ENCODE measurements around the gene MAGEL2.

The MAGEL2 gene

DNA sequence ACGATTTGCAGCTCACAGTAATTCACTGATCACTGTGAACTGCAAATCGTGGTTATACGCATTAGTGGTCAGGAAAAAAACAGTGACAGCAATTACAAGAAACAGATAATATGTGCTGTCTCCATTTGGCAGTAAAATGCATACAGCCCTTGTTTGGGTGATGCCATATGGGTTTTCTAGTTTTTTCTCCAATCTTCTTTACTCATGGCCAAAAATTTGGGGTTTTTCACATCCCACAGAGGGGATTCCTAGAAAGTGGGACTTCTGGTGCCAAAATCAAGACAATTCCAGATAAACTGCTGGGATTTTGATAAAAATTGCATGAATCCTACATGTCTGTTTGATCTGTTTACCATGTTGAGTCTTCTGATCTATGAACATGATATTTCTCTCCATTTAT is 23.8 kb upstream of the MAGEL2 start:
- TF ChIP-seq ZFX (IDR thresholded peaks at IDR 0.05) = no peak
- TF ChIP-seq, protein P1, sequence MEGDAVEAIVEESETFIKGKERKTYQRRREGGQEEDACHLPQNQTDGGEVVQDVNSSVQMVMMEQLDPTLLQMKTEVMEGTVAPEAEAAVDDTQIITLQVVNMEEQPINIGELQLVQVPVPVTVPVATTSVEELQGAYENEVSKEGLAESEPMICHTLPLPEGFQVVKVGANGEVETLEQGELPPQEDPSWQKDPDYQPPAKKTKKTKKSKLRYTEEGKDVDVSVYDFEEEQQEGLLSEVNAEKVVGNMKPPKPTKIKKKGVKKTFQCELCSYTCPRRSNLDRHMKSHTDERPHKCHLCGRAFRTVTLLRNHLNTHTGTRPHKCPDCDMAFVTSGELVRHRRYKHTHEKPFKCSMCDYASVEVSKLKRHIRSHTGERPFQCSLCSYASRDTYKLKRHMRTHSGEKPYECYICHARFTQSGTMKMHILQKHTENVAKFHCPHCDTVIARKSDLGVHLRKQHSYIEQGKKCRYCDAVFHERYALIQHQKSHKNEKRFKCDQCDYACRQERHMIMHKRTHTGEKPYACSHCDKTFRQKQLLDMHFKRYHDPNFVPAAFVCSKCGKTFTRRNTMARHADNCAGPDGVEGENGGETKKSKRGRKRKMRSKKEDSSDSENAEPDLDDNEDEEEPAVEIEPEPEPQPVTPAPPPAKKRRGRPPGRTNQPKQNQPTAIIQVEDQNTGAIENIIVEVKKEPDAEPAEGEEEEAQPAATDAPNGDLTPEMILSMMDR (conservative IDR thresholded peaks at IDR 0.05) = no peak
- no peak overlapping the region for H3K27ac ChIP-seq

DNA sequence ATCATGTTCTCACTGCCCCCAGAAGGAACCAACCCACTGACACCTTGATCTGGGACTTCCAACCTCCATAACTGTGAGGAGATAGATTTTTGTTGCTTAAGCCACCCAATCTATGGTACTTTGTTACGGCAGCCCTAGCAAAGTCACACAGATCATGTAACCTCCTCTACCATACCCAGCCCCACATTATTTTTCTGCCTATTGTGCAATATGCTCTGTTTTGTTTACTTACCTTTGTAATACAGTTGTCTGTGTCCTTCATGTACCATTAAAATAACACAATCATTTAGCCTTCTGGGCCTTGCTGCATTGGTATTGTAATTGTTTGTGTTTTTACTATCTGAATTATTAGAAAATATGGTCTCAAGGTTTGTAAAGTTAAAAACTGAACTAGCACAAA is 23.3 kb upstream of the MAGEL2 start:
- no peak overlapping the region for H3K27ac ChIP-seq
- TF ChIP-seq ZFX (IDR thresholded peaks at IDR 0.05) = no peak
- TF ChIP-seq, protein P1 (conservative IDR thresholded peaks at IDR 0.05) = no peak

DNA sequence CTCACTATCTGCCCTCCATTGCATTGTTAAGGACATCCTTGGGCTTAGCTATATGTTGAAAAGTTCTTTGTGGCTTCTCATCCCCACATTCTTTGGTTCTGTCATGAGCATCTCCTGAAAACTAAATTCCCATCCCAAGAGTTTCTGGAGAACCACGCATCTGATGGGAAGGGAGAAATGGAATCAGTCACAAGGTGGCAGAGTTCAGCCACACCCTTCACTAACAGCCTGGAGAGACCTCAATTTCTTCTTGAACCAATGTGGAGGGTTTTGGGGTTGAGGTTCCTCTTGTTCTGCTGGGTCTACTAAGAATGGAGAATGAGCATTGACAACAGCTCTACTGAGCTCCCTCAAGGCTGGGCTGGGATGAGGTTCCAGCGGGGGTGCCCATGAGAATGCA is 15.6 kb upstream of the MAGEL2 start:
- H3K27ac ChIP-seq = 0 out of 2 replicates have a peak overlapping the region, but pooled peaks have one; percentile 0
- TF ChIP-seq, protein P1 (conservative IDR thresholded peaks at IDR 0.05) = peak; percentile 43
- TF ChIP-seq ZFX (IDR thresholded peaks at IDR 0.05) = no peak

DNA sequence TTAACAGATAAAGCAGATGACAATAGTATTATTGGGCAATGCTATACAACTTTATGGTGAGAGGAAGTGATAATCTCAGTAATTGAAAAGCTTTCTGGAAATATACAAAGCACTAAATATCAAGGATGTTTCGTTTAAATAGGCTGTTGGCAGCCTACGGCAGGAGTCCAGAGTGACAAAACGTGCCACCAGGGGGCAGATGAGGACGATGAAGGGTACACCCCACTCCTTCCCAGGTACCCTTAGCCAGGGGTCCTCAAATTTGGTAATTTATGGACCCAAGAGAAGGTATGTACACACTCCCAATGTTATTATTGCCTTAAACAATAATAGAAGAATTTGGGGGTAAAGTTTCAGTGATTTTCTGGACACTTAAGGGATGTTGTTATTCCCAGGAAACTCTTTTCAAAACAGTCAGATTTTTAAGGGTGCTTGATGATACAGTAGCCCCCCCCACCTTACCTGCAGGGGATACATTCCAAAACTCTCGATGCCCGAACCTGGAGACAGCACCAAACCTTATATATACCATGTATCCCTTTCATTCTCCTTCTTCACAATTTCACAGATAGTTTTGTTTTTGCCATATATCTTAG is 1.4 kb upstream of the MAGEL2 start:
- no peak for TF ChIP-seq ZFX (IDR thresholded peaks at IDR 0.05)
- TF ChIP-seq, protein P1 (conservative IDR thresholded peaks at IDR 0.05) = peak; percentile 88

DNA sequence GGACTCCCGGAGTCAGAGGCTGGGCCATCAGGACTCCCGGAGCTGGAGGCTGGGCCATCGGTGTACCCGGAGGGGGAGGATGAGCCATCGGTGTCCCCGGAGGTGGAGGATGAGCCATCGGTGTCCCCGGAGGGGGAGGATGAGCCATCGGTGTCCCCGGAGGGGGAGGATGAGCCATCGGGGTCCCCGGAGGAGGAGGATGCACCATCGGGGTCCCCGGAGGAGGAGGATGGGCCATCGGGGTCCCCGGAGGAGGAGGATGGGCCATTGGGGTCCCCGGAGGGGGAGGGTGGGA is 719 bp downstream of the MAGEL2 start:
- H3K27ac ChIP-seq = no peak overlapping the region
- TF ChIP-seq, protein P1 (conservative IDR thresholded peaks at IDR 0.05) = no peak
- no peak for TF ChIP-seq ZFX (IDR thresholded peaks at IDR 0.05)

More for the DNA sequence above, 1.4 kb upstream of the MAGEL2 start:
- H3K27ac ChIP-seq = no peak overlapping the region

DNA sequence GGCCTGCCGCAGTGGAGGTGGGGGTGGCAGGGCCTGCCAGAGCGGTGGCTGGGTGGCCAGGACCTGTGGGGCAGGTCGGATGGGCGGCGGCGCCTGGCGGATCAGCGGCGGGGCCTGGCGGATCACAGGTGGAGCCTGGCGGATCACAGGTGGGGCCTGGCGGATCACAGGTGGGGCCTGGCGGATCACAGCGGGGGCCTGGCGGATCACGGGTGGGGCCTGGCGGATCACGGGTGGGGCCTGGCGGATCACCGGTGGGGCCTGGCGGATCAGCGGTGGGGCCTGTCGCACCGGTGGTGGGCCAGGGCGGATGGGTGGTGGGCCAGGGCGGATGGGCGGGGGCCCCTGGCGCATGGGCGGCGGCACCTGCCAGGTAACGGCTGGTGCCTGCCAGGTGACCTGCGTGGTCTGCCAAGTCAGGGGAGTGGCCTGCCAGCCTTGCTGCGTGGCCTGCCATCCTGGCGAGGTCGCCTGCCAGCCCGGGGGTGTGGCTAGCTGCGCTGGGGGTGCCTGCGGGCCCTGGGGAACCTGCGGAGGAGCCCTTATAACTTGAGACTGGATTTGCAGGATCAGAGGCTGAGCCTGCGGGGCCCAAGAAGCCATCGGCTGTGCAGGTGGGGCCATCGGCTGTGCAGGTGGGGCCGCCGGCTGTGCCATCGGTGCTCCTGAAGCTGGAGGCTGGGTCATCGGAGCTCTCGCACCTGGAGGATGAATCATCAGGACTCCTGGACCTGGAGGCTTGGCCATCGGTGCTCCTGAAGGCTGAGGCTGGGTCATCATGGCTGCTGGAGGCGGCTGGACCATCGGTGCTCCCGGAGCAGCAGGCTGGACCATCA is 1.3 kb downstream of the MAGEL2 start:
- no peak for TF ChIP-seq ZFX (IDR thresholded peaks at IDR 0.05)
- TF ChIP-seq, protein P1 (conservative IDR thresholded peaks at IDR 0.05) = no peak
- no peak overlapping the region for H3K27ac ChIP-seq

DNA sequence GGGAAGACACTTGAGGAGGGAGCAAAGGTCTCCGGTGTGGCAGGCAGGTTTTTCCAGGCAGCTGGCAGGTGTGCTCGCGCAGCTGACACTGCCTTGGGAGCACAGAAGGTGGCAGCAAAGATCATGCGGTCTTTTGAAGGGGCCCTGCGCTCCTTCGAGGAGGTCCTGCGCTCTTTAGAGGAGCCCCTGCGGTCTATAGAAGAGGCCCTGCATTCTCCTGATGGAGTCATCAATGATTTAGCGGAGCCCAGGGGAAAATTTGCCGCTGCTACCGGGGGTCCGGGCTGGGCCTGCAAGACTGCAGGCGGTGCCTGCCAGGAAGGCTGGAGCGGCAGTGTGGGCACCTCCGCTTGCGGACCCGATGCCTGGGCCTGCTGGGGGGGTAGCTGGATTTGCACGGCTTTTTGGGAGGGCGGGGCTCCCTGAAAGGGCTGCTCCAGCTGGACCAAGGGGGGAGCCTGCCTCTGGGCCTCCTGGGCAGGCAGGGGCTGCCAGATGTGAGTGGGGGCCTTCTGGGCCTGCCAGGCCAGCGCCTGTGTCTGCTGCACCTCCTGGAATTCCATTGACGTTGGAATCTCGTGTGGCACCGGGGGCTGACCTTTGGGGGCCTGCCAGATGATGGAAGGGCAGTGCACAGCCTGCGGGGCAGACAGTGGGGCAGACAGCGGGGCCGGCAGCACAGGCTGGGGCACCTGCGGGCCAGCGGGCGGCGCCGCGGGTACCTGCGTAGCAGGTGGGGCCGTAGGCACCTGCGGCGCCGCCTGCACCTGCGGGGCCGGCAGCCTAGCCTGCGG is 2.1 kb downstream of the MAGEL2 start:
- H3K27ac ChIP-seq = no peak overlapping the region
- TF ChIP-seq, protein P1 (conservative IDR thresholded peaks at IDR 0.05) = peak; percentile 79
- no peak for TF ChIP-seq ZFX (IDR thresholded peaks at IDR 0.05)

Measured in C4-2B (cell line).